OCI-LY7 (cell line): ENCODE data around the gene SMAP2.

Experiments used
- EZH2phosphoT487 ChIP-seq: fragments of 200-600 bp; sonication (generic); IDR thresholded peaks from 2 replicates; pipeline ENCODE4 v1.6.1; 2018; ENCODE audit warnings: low read depth, borderline replicate concordance, mild to moderate bottlenecking, mixed run types, antibody characterized with exemption, low read length, moderate library complexity, mixed read lengths
- TF ChIP-seq, protein P1 (sequence below): fragments of 200-600 bp; sonication (generic); conservative IDR thresholded peaks from 2 replicates; pipeline ENCODE4 v1.5.1; 2014; ENCODE audit warnings: mild to moderate bottlenecking, antibody characterized with exemption, low read length, moderate library complexity, mixed read lengths

- TF ChIP-seq, protein P1, sequence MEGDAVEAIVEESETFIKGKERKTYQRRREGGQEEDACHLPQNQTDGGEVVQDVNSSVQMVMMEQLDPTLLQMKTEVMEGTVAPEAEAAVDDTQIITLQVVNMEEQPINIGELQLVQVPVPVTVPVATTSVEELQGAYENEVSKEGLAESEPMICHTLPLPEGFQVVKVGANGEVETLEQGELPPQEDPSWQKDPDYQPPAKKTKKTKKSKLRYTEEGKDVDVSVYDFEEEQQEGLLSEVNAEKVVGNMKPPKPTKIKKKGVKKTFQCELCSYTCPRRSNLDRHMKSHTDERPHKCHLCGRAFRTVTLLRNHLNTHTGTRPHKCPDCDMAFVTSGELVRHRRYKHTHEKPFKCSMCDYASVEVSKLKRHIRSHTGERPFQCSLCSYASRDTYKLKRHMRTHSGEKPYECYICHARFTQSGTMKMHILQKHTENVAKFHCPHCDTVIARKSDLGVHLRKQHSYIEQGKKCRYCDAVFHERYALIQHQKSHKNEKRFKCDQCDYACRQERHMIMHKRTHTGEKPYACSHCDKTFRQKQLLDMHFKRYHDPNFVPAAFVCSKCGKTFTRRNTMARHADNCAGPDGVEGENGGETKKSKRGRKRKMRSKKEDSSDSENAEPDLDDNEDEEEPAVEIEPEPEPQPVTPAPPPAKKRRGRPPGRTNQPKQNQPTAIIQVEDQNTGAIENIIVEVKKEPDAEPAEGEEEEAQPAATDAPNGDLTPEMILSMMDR = no peak
- TF ChIP-seq EZH2phosphoT487 = no peak
Observed at GRCh38 chr1:40371707-40372258, 1.7 kb upstream of the SMAP2 start.
